Activated CD8-positive, alpha-beta memory T cell treated with anti-CD3 and anti-CD28 coated beads, Interleukin-2, amount 50 U/mL, for 1 hour (primary cell): ENCODE measurements around the gene JAGN1.
"Not testable (repeated sequence)": the region's sequence is repeated elsewhere in the genome, so short reads cannot be mapped to it uniquely, and the experiment has no call there.

Experiments used
- DNase-seq: peaks from one replicate; pipeline ENCODE4 v3.0.0-alpha.2; 2020; ENCODE audit errors: extremely low read depth

Gene JAGN1

DNA sequence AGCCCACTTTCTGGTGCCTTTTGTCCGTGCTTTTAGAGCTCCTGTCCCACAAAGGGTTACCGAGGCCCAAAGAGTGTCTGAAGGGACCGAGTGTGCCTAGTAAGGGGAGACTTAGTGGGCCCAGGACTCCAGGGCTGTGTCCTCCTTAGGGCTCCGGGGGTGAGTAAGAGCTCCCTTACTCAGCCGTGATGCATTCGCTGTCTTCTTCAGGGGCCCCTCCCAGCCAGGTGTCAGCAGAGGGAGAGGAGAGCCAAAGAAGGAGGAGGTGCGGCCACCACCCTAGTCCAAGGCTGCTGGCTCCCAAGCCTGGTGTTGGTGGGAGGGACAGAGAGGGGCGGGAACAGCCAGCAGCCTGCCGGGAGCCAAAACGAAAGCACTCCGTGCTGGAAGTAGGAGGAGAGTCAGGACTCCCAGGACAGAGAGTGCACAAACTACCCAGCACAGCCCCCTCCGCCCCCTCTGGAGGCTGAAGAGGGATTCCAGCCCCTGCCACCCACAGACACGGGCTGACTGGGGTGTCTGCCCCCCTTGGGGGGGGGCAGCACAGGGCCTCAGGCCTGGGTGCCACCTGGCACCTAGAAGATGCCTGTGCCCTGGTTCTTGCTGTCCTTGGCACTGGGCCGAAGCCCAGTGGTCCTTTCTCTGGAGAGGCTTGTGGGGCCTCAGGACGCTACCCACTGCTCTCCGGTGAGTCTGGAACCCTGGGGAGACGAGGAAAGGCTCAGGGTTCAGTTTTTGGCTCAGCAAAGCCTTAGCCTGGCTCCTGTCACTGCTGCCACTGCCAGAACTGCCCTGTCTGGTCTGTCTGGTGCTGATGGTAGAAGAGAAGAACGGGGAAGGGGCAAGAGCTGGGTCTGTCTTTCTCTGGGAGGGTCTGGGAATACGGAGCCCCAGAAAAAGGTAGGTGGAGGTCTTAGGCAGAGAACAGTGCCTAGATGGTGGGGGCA is 26.6 kb downstream of the JAGN1 start, which contains the start of gene IL17RC:
Gene IL17RC, plus strand, starts transcription at position 365 of the 947 bp plus-strand sequence. Its CDS starts 218 bp downstream, at position 583.
- DNase-seq: no peak

DNA sequence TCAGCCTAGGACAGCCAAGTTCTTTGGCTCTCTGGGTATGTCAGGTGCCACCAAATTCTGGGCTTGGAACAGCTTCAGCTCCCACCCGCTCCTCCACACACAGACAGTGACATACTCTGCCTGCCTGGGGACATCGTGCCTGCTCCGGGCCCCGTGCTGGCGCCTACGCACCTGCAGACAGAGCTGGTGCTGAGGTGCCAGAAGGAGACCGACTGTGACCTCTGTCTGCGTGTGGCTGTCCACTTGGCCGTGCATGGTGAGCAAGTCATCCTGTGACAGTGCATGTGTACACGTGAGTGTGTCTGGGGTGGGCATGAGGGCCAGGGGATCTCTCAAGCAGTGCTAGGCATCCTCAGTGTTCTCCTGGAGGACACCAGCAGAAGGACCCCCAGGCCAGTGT is 27.4 kb downstream of the JAGN1 start:
- no peak for DNase-seq

DNA sequence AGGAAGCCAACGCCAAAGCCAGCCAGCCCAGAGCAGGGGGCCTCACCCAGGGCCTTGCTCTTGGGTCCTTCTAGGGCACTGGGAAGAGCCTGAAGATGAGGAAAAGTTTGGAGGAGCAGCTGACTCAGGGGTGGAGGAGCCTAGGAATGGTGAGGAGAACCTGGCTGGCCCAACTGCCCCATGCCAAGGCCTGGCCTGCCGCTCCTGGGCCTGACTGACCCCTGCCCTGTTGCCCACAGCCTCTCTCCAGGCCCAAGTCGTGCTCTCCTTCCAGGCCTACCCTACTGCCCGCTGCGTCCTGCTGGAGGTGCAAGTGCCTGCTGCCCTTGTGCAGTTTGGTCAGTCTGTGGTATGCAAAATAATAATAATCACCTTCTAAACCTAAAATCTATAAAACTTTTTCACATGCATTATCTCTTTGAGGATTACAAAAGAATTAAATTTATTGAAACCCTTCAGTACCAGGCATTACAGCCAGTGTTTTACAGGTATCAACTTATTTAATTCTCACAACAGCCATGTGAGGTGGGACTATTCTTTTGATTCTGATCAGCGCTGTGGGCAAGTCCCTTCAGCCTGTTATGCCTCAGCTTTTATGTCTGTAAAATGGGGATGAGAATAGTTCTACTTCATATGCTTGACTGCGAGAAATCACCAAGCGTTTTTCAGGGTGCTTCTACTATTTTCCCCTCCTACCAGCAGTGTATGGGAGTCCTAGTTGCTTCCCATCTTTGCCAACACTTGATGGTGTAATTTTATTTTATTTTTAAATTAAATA is 28.0 kb downstream of the JAGN1 start:
- no peak for DNase-seq

DNA sequence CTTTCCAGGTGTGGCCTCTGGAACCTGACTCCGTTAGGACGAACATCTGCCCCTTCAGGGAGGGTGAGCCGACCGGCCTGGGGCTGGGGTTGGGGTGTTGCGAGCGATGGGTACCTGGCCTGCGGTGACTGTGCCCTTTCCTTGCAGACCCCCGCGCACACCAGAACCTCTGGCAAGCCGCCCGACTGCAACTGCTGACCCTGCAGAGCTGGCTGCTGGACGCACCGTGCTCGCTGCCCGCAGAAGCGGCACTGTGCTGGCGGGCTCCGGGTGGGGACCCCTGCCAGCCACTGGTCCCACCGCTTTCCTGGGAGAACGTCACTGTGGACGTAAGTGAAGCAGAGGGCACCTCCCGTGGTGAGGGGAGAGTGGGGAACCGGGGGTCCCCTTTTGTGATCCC is 37.7 kb downstream of the JAGN1 start:
- DNase-seq: no peak

DNA sequence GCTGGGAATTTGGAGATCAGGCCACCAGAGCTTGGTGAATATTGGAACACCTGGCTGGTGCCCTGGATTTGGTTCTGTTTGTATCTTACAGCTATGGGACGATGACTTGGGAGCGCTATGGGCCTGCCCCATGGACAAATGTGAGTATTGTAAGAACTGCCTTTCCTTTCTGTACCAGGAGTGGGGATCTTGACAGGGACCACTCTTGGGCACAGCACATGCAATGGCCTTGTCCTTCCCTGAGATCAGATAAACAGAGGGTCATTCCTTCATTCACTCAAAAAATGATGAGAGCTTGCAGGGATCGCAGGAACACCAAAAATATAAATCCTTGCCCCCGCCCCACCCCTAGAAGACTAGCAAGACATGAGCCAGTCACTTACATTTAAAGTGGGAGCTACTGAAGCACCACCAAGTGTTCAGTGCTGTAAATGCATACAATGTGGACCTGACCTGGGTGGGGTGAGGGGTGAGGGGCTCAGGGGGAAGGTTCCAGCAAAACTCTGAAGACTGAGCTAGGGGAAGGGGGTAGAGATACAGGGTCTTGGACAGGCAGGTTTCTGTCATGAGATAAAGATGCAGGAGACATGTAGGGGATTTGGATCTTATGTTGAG is 40.5 kb downstream of the JAGN1 start:
- no peak for DNase-seq

DNA sequence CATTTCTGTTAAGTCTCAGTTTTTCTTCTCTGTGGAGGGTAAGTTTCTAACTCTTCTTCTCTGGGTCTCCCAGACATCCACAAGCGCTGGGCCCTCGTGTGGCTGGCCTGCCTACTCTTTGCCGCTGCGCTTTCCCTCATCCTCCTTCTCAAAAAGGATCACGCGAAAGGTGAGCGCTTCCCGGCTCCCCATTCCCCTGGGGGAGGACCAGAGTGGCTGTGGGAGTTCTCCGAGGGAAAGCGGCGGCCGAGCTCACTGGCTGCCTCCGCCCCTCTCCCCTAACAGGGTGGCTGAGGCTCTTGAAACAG is 42.1 kb downstream of the JAGN1 start:
- no peak for DNase-seq

DNA sequence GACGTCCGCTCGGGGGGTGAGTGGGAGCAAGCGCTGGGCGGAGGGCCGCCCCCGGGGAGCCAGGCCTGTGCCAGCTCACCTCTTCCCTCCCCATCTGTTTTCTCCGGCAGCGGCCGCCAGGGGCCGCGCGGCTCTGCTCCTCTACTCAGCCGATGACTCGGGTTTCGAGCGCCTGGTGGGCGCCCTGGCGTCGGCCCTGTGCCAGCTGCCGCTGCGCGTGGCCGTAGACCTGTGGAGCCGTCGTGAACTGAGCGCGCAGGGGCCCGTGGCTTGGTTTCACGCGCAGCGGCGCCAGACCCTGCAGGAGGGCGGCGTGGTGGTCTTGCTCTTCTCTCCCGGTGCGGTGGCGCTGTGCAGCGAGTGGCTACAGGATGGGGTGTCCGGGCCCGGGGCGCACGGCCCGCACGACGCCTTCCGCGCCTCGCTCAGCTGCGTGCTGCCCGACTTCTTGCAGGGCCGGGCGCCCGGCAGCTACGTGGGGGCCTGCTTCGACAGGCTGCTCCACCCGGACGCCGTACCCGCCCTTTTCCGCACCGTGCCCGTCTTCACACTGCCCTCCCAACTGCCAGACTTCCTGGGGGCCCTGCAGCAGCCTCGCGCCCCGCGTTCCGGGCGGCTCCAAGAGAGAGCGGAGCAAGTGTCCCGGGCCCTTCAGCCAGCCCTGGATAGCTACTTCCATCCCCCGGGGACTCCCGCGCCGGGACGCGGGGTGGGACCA is 42.6 kb downstream of the JAGN1 start:
- DNase-seq: peak; percentile 63

DNA sequence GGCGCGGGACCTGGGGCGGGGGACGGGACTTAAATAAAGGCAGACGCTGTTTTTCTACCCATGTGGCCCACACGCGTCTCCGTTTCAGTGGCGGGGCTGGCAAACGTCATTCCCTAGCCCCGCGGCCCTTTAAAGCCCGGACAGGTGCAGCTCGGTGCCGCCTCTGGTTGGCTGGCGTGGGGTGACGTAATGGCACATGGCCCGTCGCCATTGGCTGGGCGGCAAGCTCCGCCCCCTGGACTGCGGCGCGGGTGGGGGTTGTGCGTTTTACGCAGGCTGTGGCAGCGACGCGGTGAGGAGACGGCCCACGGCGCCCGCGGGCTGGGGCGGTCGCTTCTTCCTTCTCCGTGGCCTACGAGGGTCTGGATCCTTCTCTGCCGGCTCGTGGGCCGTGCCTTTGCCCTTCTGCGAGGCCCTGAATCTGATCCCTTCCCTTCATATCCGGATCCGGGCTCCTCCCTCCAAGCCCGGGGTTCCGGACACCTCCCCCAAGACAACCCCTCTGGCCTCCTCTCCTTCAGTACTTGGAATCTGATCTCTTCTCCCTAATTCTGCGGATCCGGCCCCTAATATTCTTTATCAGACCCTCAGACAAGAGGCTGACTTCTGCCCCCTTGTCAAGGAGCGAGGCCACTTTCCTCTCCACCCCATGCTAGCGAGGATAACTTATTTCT is 43.3 kb downstream of the JAGN1 start, which contains the start of gene CRELD1:
Gene CRELD1, plus strand, starts transcription at position 274 of the 674 bp plus-strand sequence. CDS start 605 bp downstream, outside the sequence.
- peak; percentile 92 for DNase-seq

DNA sequence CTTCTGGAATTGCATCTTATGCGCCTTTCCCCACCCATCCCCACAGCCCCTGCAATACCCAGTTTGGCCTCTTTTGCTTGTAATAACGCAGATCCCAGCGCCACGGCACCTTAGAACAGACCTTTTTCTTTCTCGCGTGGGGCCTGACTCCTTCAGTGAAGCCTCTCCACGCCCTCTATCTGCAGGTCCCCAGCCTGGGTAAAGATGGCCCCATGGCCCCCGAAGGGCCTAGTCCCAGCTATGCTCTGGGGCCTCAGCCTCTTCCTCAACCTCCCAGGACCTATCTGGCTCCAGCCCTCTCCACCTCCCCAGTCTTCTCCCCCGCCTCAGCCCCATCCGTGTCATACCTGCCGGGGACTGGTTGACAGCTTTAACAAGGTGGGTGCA is 43.8 kb downstream of the JAGN1 start:
- DNase-seq: peak; percentile 22

DNA sequence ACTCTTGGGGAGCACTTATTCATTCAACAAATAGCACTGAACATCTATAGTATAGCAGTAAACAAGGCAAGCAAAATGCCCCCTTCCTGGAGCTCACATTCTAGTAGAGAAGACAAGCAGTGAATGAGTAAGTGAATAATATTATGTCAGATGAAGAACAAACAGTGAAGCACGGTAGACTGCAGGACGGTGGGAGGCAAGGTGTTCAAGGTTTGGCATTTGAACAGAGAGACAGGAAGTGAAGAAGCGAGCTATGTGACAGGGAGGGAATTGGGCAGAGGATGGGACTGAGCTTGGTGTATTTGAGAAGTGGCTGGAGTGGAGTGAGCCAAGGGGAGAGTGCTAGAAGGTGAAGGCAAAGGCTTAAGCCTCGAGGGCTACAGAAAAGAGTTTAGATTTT is 44.6 kb downstream of the JAGN1 start:
- no peak for DNase-seq

DNA sequence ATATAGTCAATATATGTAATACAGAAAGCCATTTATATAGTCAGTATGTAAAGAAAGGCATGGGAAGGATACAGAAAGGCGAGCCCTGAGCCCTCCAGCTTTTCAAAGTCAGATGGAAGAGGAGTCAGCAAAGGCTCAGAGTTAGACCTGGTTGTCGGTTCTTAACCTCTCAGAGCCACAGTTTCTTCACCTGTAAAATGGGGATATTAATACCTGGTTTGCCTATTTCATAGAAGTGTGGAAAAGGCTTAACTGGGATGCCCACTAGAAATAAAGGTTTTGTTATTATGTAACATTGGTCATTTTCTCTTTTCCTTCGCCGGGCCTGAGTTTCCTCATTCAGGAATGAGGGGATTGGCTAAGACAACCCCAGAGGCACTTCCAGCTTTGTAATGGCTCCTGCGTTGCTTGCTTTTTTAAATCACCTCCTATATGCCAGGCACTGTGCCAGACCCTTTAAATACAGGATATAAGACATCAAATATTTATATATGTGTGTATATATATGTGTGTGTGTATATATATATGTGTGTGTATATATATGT is 45.6 kb downstream of the JAGN1 start:
- DNase-seq: no peak

DNA sequence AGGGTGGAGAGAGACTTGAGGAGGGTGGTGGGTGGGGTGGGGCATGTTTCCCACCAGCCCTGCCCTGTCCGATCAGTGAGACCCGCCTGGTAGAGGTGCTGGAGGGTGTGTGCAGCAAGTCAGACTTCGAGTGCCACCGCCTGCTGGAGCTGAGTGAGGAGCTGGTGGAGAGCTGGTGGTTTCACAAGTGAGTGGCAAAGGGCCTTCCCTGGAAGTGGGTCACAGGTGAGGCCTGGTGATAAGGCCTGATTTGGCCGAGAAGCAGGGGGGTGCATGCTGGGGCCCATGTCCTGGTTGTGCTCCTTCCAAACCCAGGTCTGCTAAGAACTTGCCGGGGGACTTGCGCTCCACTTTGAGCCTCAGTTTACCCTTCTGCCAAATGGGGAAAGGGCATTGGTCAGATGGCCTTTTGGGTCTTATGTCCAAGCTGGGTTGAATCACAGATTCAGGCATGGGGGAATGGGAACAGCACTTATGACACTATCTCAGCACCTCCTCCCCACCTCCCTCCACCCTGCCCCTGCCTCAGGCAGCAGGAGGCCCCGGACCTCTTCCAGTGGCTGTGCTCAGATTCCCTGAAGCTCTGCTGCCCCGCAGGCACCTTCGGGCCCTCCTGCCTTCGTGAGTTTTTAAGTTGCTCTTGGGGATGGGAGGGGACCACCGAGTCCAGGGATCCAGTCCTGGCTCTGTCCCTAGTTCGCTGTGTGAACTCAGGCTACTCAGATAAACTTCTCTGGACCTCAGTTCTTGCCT is 47.3 kb downstream of the JAGN1 start:
- DNase-seq: no peak

DNA sequence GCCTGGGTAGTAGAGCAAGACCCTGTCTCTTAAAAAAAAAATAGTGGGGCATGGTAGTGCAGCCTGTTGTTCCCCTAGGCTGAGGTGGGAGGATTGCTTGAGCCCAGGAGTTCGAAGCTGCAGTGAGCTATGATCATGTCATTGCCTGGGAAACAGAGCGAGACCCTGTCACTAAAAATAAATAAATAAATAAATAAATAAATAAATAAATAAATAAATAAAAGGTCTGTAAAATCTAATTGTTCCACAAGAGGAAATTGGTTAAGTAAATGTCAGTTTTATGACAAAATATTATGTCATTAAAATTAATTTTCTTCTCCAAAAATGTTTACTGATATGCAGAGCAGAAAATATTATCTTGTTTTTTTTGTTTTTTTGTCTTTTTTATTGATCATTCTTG is 48.6 kb downstream of the JAGN1 start:
- no peak for DNase-seq

DNA sequence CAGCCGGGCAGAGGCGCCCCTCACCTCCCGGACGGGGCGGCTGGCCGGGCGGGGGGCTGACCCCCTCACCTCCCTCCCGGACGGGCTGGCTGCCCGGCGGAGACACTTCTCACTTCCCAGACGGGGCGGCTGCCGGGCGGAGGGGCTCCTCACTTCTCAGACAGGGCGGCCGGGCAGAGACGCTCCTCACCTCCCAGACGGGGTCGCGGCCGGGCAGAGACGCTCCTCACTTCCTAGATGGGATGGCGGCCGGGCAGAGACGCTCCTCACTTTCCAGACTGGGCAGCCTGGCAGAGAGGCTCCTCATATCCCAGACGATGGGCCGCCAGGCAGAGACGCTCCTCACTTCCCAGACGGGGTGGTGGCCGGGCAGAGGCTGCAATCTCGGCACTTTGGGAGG is 49.5 kb downstream of the JAGN1 start:
- not testable (repeated sequence) for DNase-seq

DNA sequence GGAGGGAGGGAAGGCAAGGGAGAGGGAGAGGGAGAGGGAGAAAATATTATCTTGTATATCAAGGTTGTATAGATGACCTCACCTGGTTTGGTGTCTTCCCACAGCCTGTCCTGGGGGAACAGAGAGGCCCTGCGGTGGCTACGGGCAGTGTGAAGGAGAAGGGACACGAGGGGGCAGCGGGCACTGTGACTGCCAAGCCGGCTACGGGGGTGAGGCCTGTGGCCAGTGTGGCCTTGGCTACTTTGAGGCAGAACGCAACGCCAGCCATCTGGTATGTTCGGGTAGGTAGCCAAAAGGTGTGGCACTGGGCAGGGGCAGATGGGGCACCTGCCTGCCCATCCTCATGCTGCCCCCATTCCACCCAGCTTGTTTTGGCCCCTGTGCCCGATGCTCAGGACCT is 50.3 kb downstream of the JAGN1 start:
- no peak for DNase-seq

DNA sequence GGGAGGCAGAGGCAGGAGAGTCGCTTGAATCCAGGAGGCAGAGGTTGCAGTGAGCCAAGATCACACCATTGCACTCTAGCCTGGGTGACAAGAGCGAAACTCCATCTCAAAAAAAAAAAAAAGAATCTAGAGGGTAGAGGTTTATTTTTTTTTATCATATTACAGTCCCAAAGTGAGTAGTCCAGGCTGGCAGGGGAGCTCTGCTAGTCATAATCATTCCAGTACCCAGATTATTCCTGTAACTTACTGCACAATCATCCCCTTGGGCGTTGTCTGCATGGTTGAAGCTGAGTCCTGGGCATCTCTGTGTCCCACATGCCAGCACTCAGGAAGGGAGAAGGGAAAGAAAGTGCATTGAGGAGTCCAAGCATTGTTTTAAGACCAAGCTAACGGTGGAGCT is 51.8 kb downstream of the JAGN1 start:
- DNase-seq: no peak

DNA sequence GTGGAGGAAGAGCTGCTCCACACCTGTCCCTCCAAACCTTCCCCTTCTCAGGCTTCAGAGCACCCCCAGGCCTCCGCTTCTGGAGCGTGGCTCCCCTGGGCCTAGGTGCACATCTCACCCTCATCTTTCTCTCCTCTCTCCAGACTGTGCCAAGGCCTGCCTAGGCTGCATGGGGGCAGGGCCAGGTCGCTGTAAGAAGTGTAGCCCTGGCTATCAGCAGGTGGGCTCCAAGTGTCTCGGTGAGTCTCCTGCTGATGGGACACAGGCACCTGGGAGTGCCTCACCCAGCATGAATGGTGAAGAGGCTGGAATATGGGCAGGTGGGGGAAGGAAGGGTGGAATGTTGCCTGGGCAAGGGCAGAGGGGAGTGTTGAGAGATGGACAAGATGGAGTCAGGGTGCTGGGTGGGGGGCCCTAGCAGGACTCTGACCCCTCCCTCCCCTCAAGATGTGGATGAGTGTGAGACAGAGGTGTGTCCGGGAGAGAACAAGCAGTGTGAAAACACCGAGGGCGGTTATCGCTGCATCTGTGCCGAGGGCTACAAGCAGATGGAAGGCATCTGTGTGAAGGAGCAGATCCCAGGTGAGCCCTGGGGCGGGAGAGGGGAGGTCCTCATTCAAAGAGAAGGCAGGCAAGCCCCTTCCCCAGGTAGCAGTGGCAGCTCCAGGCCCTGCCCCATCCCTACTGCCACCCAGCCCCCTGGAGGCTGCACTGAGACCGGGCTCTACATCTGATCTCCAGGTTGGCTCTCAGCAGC is 52.7 kb downstream of the JAGN1 start:
- DNase-seq: no peak
